Spleen (tissue), 11 donors: Measurements from ENCODE around the gene DDX3X. TPM values are rescaled to one million over a fixed set of nuclear protein-coding genes. Genes with fewer than 3 reads are reported as not detected.

Experiments
- DNase-seq: peaks from one replicate; pipeline ENCODE4 v3.0.0-alpha.2; 2020
- H3K27ac ChIP-seq, 8 donors: fragments of 200-600 bp; sonication (generic) in 7 of 8; 1 replicate in 4 of 8; 2 replicates in 4 of 8; pipeline versions ENCODE4 v1.5.0 to v1.8.0; 2016 to 2021; ENCODE audit warnings: inconsistent platforms in 4 of 8, mild to moderate bottlenecking in 4 of 8, moderate library complexity in 1 of 8
- H3K27me3 ChIP-seq, 7 donors: fragments of 200-600 bp; sonication (generic) in 6 of 7; replicated peaks in 1 of 7; 1 replicate in 4 of 7; 2 replicates in 3 of 7; pipeline versions ENCODE4 v1.5.0 to v1.8.0; 2016 to 2021; ENCODE audit warnings: inconsistent platforms in 3 of 7, mild to moderate bottlenecking in 1 of 7
- H3K36me3 ChIP-seq, 6 donors: fragments of 200-600 bp; sonication (generic) in 5 of 6; 1 replicate in 4 of 6; 2 replicates in 2 of 6; pipeline versions ENCODE4 v1.5.0 to v1.8.0; 2016 to 2021; ENCODE audit warnings: inconsistent platforms in 2 of 6
- H3K4me1 ChIP-seq, 6 donors: fragments of 200-600 bp; sonication (generic) in 5 of 6; 1 replicate in 3 of 6; 2 replicates in 3 of 6; pipeline versions ENCODE4 v1.5.0 to v1.8.0; 2016 to 2021; ENCODE audit warnings: inconsistent platforms in 3 of 6
- H3K4me3 ChIP-seq, 8 donors: fragments of 200-600 bp; sonication (generic) in 7 of 8; 1 replicate in 4 of 8; 2 replicates in 4 of 8; pipeline versions ENCODE4 v1.5.0 to v1.8.0; 2016 to 2021; ENCODE audit warnings: inconsistent platforms in 4 of 8, mild to moderate bottlenecking in 4 of 8, moderate library complexity in 2 of 8
- H3K9me3 ChIP-seq, 8 donors: fragments of 200-600 bp; sonication (generic) in 7 of 8; 1 replicate in 4 of 8; 2 replicates in 4 of 8; pipeline versions ENCODE4 v1.5.0 to v1.8.0; 2016 to 2021; ENCODE audit warnings: inconsistent platforms in 4 of 8
- POLR2A ChIP-seq, 3 donors: fragments of 450-650 bp; IDR thresholded peaks; one replicate each; pipeline ENCODE4 v1.5.1; 2017; ENCODE audit warnings: antibody characterized with exemption in 3 of 3, mild to moderate bottlenecking in 1 of 3
- POLR2AphosphoS5 ChIP-seq, 3 donors: sonication (generic); formaldehyde crosslinking; IDR thresholded peaks; one replicate each; pipeline ENCODE4 v1.5.1; 2017; ENCODE audit warnings: antibody characterized with exemption in 3 of 3
- WGBS, 5 donors: extraction: QIAGEN DNeasy Blood & Tissue Kit in 3 of 5; methylation state at CpG; one replicate each; pipeline versions ENCODE4 v1.1.5 to v1.1.7; 2013 to 2018; 5-methylcytosine and 5-hydroxymethylcytosine counted together
- intact Hi-C: fragments of 100-400 bp; cut with DNase I; formaldehyde crosslinking; loops from one replicate; pipeline ENCODE4 v1.15.0; 2023; ENCODE audit warnings: low total_unique reads
- polyA plus RNA-seq, 3 donors: library from polyadenylated mRNA; stranded (reverse); fragments of 200-250 nt; gene quantifications; one replicate each; pipeline ENCODE4 v1.2.1, GENCODE V29; 2013
- total RNA-seq, 7 donors: library from RNA; depleted of rRNA in 3 of 7; stranded (reverse); fragments of >200 nt in 3 of 7; fragmentation: NEBNext Ultra II Directional in 4 of 7; extraction: Animal tissue kit (Norgen Biotek cat#: 25700) in 4 of 7; gene quantifications; one replicate each; pipeline versions ENCODE4 v1.1.0 to v1.2.1, GENCODE V29; 2016 to 2021
- TF ChIP-seq, protein P1 (sequence below), 11 experiments: fragments of 200-600 bp in 7 of 11; fragments of 450-650 bp in 4 of 11; sonication (generic) in 4 of 11; IDR thresholded peaks in 8 of 11; conservative IDR thresholded peaks in 3 of 11; 1 replicate in 7 of 11; 2 replicates in 4 of 11; pipeline versions ENCODE4 v1.4.0 to v1.8.0; 2016 to 2021; ENCODE audit warnings: antibody characterized with exemption in 11 of 11, inconsistent platforms in 4 of 11, mild to moderate bottlenecking in 1 of 11
- donor health status: healthy with polysubstance abuse.
- donor health status: DM: no; HTN: no; CAD: no; lungs with moderate emphysema.
- donor health status: DM: no; HTN: no; CAD: no.
- donor health status: Bipolar disorder and iron deficiency.
- donor health status: healthy.
- donor health status: DM: no; HTN: no; CAD: no.
- donor health status: DM: yes; HTN: yes; CAD: no.

Gene DDX3X
- total and polyA plus RNA-seq, 10 donors, result 43.8 to 448 (median 328) TPM

DNA sequence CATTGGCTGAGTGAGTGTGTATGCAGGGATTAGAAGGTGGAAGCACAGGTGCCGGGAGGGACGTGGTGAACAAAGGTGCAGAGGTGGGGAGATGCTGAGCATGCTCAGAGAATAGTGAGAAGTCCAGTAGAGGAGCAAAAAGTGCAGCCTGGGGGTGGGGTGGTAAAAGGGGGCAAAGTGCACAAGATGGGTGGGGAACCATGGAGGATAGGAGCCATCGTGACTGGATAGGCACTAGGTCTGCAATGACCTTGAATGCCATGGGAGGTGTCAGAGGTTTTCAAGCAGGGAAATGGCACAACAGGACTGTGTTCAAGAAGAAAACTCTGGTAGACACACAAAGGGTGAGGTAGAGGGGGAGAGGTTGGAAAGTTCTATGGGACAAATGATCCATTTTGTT lies 6.6 kb upstream of the DDX3X start:
- intact Hi-C loops, result no loop called here
- TF ChIP-seq, protein P1, sequence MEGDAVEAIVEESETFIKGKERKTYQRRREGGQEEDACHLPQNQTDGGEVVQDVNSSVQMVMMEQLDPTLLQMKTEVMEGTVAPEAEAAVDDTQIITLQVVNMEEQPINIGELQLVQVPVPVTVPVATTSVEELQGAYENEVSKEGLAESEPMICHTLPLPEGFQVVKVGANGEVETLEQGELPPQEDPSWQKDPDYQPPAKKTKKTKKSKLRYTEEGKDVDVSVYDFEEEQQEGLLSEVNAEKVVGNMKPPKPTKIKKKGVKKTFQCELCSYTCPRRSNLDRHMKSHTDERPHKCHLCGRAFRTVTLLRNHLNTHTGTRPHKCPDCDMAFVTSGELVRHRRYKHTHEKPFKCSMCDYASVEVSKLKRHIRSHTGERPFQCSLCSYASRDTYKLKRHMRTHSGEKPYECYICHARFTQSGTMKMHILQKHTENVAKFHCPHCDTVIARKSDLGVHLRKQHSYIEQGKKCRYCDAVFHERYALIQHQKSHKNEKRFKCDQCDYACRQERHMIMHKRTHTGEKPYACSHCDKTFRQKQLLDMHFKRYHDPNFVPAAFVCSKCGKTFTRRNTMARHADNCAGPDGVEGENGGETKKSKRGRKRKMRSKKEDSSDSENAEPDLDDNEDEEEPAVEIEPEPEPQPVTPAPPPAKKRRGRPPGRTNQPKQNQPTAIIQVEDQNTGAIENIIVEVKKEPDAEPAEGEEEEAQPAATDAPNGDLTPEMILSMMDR (IDR thresholded peaks at IDR 0.05 in 8 of 11, conservative IDR thresholded peaks at IDR 0.05 in 3 of 11), result no peak
- no peak for TF ChIP-seq POLR2AphosphoS5 (IDR thresholded peaks at IDR 0.05)
- no peak for TF ChIP-seq POLR2A (IDR thresholded peaks at IDR 0.05)

DNA sequence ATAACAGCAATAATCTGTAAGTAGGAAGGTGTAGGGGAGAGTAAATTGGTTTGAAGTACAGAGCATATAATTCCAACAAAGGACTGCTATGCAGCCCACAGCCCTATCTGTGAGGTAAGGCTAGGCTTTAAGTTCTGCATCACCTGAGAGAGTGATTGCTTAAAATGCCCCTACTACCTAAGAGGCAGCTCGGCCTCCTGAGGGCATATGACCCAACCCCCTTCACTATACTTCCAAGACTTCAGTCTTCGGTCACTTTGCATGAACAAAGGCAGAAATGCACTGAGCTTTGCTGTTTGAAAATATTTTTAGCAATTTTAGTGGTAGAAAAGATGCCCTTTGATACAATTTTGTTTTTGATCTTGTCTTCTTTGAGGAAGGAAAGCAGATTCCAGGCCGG lies 4.9 kb upstream of the DDX3X start:
- Histone ChIP-seq H3K27me3 (no peaks in the 10 kb centered on the region), H3K4me3 (no peak overlapping the region), H3K36me3 (no peaks in the 10 kb centered on the region), H3K27ac (no peak overlapping the region), H3K4me1 (peaks cover 0 to 27% (median 21%) of the 10 kb centered on the region in 6 donors), H3K9me3 (no peaks in the 10 kb centered on the region)
- 78 to 93% (median 84%) methylated on average over 3 of the region's 3 CpGs for WGBS, 5 donors
- intact Hi-C loops, result no loop called here
- no peak for DNase-seq
- TF ChIP-seq, protein P1 (IDR thresholded peaks at IDR 0.05 in 8 of 11, conservative IDR thresholded peaks at IDR 0.05 in 3 of 11), result no peak
- TF ChIP-seq POLR2A (IDR thresholded peaks at IDR 0.05), result no peak
- TF ChIP-seq POLR2AphosphoS5 (IDR thresholded peaks at IDR 0.05), result no peak

More for the DNA sequence above, 6.6 kb upstream of the DDX3X start:
- H3K4me3 ChIP-seq, result no peak overlapping the region
- DNase-seq, result no peak
- H3K4me1 ChIP-seq, result peaks cover 0 to 28% (median 22%) of the 10 kb centered on the region in 6 donors
- WGBS, 5 donors, result 84 to 94% (median 87%) methylated on average over 3 of the region's 3 CpGs
- H3K36me3 ChIP-seq, result no peaks in the 10 kb centered on the region
- H3K27ac ChIP-seq, result no peak overlapping the region
- H3K9me3 ChIP-seq, result no peaks in the 10 kb centered on the region
- no peaks in the 10 kb centered on the region for H3K27me3 ChIP-seq

DNA sequence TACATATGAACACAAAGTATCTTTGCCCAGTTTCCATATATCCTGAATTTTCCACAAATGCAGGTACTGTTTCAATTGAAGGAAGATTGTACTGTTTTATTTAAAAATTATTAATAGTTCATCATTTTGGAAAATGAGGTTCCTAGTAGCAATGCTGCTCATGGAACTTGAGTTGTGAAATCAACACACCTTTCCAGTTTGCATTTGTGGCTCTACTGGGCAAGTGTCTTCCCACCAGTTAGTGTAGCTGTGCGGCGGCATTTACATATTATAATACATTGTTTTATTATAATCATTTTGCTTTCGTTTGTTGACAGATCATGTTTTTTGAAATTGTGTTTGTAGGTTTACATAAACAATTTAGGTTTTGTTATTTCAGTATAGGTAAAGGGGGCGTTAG lies 2.0 kb upstream of the DDX3X start:
- Histone ChIP-seq H3K27me3 (no peaks in the 10 kb centered on the region), H3K4me3 (peak overlapping the region; percentile 25 to 96 (median 80)), H3K4me1 (peaks cover 15 to 38% (median 24%) of the 10 kb centered on the region in 6 donors), H3K9me3 (no peaks in the 10 kb centered on the region), H3K36me3 (no peaks in the 10 kb centered on the region), H3K27ac (peak overlapping the region; percentile 99 to 100 (median 100))
- TF ChIP-seq, protein P1 (IDR thresholded peaks at IDR 0.05 in 8 of 11, conservative IDR thresholded peaks at IDR 0.05 in 3 of 11), result no peak
- TF ChIP-seq POLR2AphosphoS5 (IDR thresholded peaks at IDR 0.05), result no peak
- no peak for TF ChIP-seq POLR2A (IDR thresholded peaks at IDR 0.05)
- DNase-seq, result no peak
- WGBS, 5 donors, result 31 to 51% (median 37%) methylated on average over 4 of the region's 4 CpGs
- intact Hi-C loops, result no loop called here

DNA sequence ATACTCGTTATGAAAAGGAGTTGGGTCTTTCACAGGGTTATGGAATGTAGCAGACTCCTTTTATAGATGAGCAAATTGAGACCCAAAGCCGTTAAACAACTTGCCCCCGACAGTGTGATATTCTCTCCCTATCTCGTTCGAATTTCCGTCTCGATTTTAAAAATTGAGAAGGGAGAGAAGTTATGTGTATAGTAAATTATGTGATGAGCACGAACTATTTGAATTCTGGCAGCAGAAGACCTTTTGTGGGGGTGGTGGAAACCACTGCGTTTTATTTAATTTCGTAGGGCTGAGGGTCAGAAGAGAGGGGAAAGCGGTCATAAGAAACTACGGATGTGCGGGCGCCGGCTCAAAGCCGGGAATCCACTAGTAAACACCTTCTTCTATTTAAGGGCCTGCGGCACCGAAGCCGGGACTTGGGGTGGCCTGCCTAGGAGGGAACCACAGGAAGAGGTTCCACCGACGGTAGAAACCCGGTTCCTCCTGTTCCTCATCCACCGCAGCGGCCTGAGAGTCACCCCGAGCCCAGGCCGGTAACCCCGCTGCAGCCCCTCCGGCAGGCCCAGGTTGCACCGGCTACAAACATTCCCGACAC lies 1.5 kb upstream of the DDX3X start:
- peak overlapping the region; percentile 55 to 96 (median 80) for H3K4me3 ChIP-seq
- intact Hi-C loops, result no loop called here
- peak overlapping the region; percentile 99 to 100 (median 100) for H3K27ac ChIP-seq
- H3K36me3 ChIP-seq, result peaks cover 0 to 5% (median 0%) of the 10 kb centered on the region in 6 donors
- no peaks in the 10 kb centered on the region for H3K9me3 ChIP-seq
- no peaks in the 10 kb centered on the region for H3K27me3 ChIP-seq
- H3K4me1 ChIP-seq, result peaks cover 18 to 43% (median 29%) of the 10 kb centered on the region in 6 donors
- 1 to 8% (median 2%) methylated on average over 19 to 30 of the region's 30 CpGs for WGBS, 5 donors
- DNase-seq, result no peak
- TF ChIP-seq, protein P1 (IDR thresholded peaks at IDR 0.05 in 8 of 11, conservative IDR thresholded peaks at IDR 0.05 in 3 of 11), result no peak
- TF ChIP-seq POLR2AphosphoS5 (IDR thresholded peaks at IDR 0.05) (no peak), POLR2A (IDR thresholded peaks at IDR 0.05) (no peak)
